ENCODE measurements around the gene CYFIP1. TPM values are rescaled to one million over a fixed set of nuclear protein-coding genes. Genes with fewer than 3 reads are reported as not detected.

Gene CYFIP1
- total RNA-seq, 1 experiment from 2014 or later = 79.2 TPM

- TF ChIP-seq PRRX2 (CRISPR knock-in tag; IDR thresholded peaks at IDR 0.05) (no peak), IRF1 (CRISPR knock-in tag; IDR thresholded peaks at IDR 0.05) (no peak), MXD4 (CRISPR knock-in tag; IDR thresholded peaks at IDR 0.05; ENCODE audit: borderline replicate concordance) (no peak), ZNF138 (CRISPR knock-in tag; conservative IDR thresholded peaks at IDR 0.05) (no peak), SMAD4 (CRISPR knock-in tag; IDR thresholded peaks at IDR 0.05) (no peak)
Observed at GRCh38 chr15:22911306-22911705, 68.9 kb downstream of the CYFIP1 start (continued).

GRCh38 chr15:22908830-22909229, 71.3 kb downstream of the CYFIP1 start:
- ATAC-seq (no peak), DNase-seq (ENCODE audit: low spot score) (no peak)
- peaks cover 50% of the 10 kb centered on the region for H3K36me3 Mint-ChIP-seq
- no peak overlapping the region for H3K27ac Mint-ChIP-seq
- no peaks in the 10 kb centered on the region for H3K27me3 Mint-ChIP-seq (ENCODE audit: low read depth)
- H3K9me3 Mint-ChIP-seq = no peaks in the 10 kb centered on the region
- POLR2A ChIA-PET = no interaction called here
- no peak overlapping the region for H3K4me3 Mint-ChIP-seq
- no peak for TF ChIP-seq ELF4 (CRISPR knock-in tag; IDR thresholded peaks at IDR 0.05; ENCODE audit: low read depth)
- no peak for TF ChIP-seq ZMAT4 (CRISPR knock-in tag; IDR thresholded peaks at IDR 0.05)
- no peak for TF ChIP-seq FOXP1 (CRISPR knock-in tag; IDR thresholded peaks at IDR 0.05; ENCODE audit: borderline replicate concordance)
- TF ChIP-seq CREB1 (CRISPR knock-in tag; IDR thresholded peaks at IDR 0.05) = no peak
- no peak for TF ChIP-seq NR3C1 (CRISPR knock-in tag; conservative IDR thresholded peaks at IDR 0.05; ENCODE audit: low read depth)
- TF ChIP-seq ZSCAN18 (CRISPR knock-in tag; IDR thresholded peaks at IDR 0.05) = no peak
- TF ChIP-seq CDX4 (CRISPR knock-in tag; IDR thresholded peaks at IDR 0.05; ENCODE audit: borderline replicate concordance) = no peak
- no peak for TF ChIP-seq FOXP4 (CRISPR knock-in tag; IDR thresholded peaks at IDR 0.05)
- no peak for TF ChIP-seq ATF1 (CRISPR knock-in tag; IDR thresholded peaks at IDR 0.05)
- TF ChIP-seq MLX (CRISPR knock-in tag; IDR thresholded peaks at IDR 0.05) = no peak
- no peak for TF ChIP-seq KAT7 (CRISPR knock-in tag; IDR thresholded peaks at IDR 0.05; ENCODE audit: borderline replicate concordance)
- TF ChIP-seq ZNF671 (CRISPR knock-in tag; IDR thresholded peaks at IDR 0.05) = no peak
- TF ChIP-seq ZNF317 (CRISPR knock-in tag; IDR thresholded peaks at IDR 0.05; ENCODE audit: borderline replicate concordance, low read depth) = no peak
- no peak for TF ChIP-seq AR (CRISPR knock-in tag; IDR thresholded peaks at IDR 0.05)
- TF ChIP-seq OVOL2 (CRISPR knock-in tag; IDR thresholded peaks at IDR 0.05; ENCODE audit: borderline replicate concordance) = no peak
- H3K4me1 Mint-ChIP-seq = no peaks in the 10 kb centered on the region
- CTCF ChIA-PET = no interaction called here

Measured in WTC11 (cell line).